BE2C (cell line): Measurements from ENCODE around the gene CYP2S1.

Experiments used
- DNase-seq: peaks from one replicate; pipeline ENCODE4 v3.0.0-alpha.2; 2020
- H3K27me3 ChIP-seq: fragments of 250-450 bp; sonication (Bioruptor Pico); 2 replicates; pipeline ENCODE4 v1.5.1; 2020; ENCODE audit warnings: mild to moderate bottlenecking
- H3K36me3 ChIP-seq: fragments of 250-450 bp; sonication (Bioruptor Pico); 2 replicates; pipeline ENCODE4 v1.5.1; 2020; ENCODE audit warnings: mild to moderate bottlenecking
- H3K4me1 ChIP-seq: fragments of 250-450 bp; sonication (Bioruptor Pico); 2 replicates; pipeline ENCODE4 v1.5.1; 2020
- H3K4me3 ChIP-seq: 2 replicates; pipeline ENCODE4 v1.5.1; 2011; ENCODE audit warnings: low read depth, low read length
- H3K9me3 ChIP-seq: fragments of 250-450 bp; sonication (Bioruptor Pico); 2 replicates; pipeline ENCODE4 v1.5.1; 2020
- CTCF ChIP-seq: IDR thresholded peaks from 2 replicates; pipeline ENCODE4 v1.5.1; 2012; ENCODE audit warnings: mild to moderate bottlenecking, low read depth, low read length

CYP2S1 gene

GRCh38 chr19:41159881-41160280, 33.1 kb upstream of the CYP2S1 start:
- Histone ChIP-seq H3K27me3 (no peaks in the 10 kb centered on the region), H3K9me3 (no peaks in the 10 kb centered on the region), H3K4me1 (no peaks in the 10 kb centered on the region), H3K4me3 (no peak overlapping the region), H3K36me3 (no peaks in the 10 kb centered on the region)
- no peak for TF ChIP-seq CTCF
- no peak for DNase-seq

GRCh38 chr19:41161903-41162302, 31.1 kb upstream of the CYP2S1 start:
- peak; percentile 15 for DNase-seq
- H3K4me1 ChIP-seq: no peaks in the 10 kb centered on the region
- H3K9me3 ChIP-seq: no peaks in the 10 kb centered on the region
- no peak overlapping the region for H3K4me3 ChIP-seq
- peak; percentile 33; the same call in 1 of the 2 replicates for TF ChIP-seq CTCF
- H3K36me3 ChIP-seq: no peaks in the 10 kb centered on the region
- no peaks in the 10 kb centered on the region for H3K27me3 ChIP-seq

- no peak for DNase-seq
- Histone ChIP-seq H3K36me3 (no peaks in the 10 kb centered on the region), H3K9me3 (no peaks in the 10 kb centered on the region), H3K4me3 (no peak overlapping the region), H3K4me1 (no peaks in the 10 kb centered on the region), H3K27me3 (no peaks in the 10 kb centered on the region)
- TF ChIP-seq CTCF: no peak
Measured at GRCh38 chr19:41166944-41167804, 25.8 kb upstream of the CYP2S1 start.

GRCh38 chr19:41172297-41173164, 20.5 kb upstream of the CYP2S1 start:
- no peaks in the 10 kb centered on the region for H3K4me1 ChIP-seq
- DNase-seq: no peak

DNA sequence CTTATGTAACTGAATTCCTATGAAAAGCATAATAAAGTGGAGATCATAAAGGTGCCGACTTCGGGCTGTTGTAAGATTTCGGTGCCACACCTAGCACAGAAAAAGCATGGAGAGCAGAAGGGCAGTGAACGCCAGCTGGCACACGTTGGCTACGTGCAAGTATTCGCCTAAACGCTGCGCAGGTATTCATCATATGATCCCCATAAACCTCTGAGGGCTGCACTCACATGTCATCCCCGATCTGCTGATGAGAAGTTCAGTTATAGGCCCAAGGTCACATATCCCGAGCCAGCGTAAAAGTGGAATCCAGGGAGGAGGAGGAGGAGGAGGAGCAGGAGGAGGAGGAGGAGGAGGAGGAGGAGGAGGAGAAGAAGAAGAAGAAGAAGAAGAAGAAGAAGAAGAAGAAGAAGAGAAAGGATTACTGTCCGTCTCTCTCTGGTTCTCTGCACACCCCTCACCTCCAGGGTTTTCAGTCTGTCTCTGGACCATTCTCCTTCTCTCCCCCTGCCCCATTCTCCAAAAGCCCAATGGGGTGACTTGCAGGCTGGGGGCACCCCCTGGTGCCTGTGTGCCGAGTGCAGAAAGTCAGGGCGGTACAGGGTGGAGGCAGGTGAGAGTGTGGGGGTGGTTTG, 18.6 kb upstream of the CYP2S1 start:
- no peak for DNase-seq
- H3K4me1 ChIP-seq: no peaks in the 10 kb centered on the region
- no peak overlapping the region for H3K4me3 ChIP-seq
- H3K27me3 ChIP-seq: no peaks in the 10 kb centered on the region
- no peaks in the 10 kb centered on the region for H3K9me3 ChIP-seq
- no peaks in the 10 kb centered on the region for H3K36me3 ChIP-seq
- TF ChIP-seq CTCF: no peak

More at GRCh38 chr19:41172297-41173164, 20.5 kb upstream of the CYP2S1 start:
- no peaks in the 10 kb centered on the region for H3K36me3 ChIP-seq
- no peaks in the 10 kb centered on the region for H3K27me3 ChIP-seq
- no peak overlapping the region for H3K4me3 ChIP-seq
- TF ChIP-seq CTCF: no peak
- no peaks in the 10 kb centered on the region for H3K9me3 ChIP-seq
